NCI-H446 treated with DMSO at 0.1 percent for 48 hours (cell line): Measurements from ENCODE around the gene ZNF514.
"Not testable (repeated sequence)": the region's sequence is repeated elsewhere in the genome, so short reads cannot be mapped to it uniquely, and the experiment has no call there.

ENCODE experiments used
- DNase-seq: peaks from one replicate; lab custom pipeline; 2025; lab: John Stamatoyannopoulos, UW

The ZNF514 gene

DNA sequence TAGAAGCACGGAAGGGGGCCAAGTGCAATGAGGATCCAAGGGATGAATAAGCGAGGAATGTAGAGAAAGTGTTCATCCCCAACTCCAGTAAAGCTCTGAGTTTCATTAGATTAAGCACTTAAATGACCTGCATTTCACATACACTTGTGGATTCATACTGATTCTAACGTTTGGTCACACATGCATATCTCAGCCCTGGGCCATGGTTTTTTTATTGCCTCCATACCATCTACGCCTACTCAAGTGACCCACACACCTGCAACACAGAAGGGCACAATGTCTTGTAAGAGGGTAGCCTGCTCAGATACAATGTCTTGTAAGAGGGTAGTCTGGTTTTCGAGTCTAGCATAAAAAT is 37.5 kb downstream of the ZNF514 start:
- no peak for DNase-seq

DNA sequence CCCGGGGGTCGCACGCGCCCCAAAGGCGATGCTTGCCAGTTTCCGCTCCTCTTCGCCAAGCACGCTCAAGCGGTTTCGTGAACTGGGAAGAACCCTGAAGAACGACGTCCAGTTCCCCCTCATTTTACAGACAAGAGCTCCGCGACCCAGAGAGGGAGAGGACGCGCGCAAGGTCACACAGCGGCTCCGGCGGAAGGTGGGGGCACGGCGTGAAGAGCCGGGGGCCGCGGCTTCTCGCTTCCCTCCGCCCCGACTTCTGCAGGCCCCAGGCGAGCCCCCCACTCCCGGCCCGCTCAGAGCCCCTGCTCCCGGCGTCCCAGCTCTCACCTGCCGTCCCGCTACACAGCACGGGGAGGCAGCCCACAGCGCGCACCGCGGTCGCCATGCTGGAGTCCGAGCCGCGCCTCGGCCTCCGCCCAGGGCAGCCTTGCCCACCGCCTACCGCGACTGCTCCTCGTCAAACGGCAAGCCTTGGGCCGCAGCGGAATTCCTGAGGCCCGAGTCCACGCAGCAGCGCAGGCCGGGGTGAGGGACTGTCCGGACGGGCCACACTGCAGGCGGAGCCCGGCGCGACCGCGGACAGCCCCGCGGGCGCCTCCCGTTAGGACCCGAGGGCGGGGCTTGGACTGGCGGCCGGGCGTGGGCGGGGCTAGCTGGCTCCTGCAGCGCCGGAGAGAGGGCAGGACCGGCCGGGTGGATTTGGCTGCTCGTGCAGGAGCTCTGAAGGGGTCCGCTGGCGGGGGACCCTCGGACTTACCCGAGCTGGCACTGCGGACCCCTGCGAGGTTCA is 38.0 kb downstream of the ZNF514 start, which contains the start of gene MRPS5:
Gene MRPS5, minus strand, starts transcription at position 402 of the 790 bp plus-strand sequence. Its CDS starts 17 bp downstream, at position 385.
- DNase-seq: peak; percentile 24

DNA sequence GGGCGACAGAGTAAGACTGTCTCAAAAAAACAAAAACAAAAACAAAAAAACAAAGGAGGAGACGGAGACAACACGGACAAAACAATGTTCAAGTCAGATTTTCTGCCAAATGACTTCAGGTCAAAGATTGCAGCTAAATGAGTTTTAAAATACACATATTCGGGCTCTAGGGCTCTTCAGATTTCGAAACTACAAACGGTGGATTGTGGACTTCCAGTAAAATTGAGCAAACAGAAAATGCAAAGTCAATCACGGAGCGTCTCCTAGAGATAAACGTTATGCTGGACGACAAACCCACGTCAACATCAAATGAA is 38.6 kb downstream of the ZNF514 start:
- no peak for DNase-seq

DNA sequence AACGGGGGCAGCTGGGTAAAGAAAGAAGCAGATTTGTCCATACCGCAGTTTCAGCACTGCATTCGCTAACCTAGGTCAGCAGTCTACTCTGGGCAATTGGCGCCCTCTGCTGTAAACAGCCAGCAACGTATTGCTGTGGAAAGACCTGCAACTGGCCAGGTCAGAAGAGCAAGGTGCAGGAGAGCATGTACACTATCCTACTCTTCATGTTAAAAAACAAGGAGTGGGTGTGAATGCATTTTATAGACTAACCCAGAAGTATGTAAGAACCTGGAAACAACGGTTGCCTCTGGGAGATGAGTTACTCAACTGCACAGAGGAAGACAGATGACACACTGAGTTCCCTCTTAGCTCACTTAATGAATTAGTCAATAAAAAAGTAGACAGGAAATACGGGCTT is 44.2 kb downstream of the ZNF514 start:
- DNase-seq: peak; percentile 2

DNA sequence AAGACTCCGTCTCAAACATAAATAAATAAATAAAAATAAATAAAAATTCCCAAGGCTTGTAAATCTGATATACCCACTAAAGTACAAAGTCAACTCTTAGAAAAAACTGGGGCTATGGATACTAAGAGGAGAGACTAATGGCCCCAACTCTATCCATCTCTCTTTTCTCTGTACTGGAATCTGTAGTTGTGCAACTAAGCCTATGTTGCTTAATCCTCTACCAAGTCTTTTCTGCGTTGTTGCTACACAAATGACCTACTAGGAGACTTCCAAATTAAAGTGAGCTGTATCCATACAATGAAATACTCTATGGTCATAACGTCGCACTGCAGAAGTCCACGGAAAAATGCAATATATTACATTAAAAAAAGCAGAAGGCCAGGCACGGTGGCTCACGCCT is 46.2 kb downstream of the ZNF514 start:
- DNase-seq: no peak

DNA sequence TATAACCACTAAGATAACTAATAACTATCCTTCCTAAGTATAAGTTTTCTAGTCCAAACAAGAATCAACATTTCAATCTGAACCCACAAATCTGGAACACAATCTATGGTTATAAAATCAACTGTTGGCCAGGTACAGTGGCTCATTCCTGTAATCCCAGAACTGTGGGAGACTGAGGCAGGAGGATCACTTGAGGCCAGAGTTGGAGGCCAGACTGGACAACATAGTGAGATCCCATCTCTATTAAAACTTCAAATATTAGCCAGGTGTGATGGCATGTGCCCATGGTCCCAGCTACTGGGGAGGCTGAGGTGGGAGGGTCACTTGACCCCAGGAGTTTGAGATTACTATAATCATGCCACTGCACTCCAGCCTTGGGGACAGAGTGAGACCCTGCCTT is 49.3 kb downstream of the ZNF514 start:
- DNase-seq: no peak

DNA sequence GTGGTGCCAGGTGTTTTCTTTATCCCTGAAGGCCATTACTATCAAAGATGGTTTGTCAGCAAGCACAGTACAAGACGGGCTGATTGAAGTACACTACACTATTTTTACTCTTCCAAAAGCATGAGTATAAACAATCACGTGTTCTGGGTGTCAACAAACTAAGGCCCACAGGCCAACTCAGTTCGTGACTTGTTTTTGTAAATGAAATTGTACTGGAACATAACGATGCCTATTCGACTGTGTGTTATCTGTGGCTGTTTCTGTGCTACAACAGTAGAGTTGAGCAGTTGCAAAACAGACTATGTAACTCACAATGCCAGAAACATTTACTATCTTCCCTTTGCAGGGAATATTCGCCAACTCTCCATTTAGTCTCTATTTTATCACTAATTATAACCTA is 50.4 kb downstream of the ZNF514 start:
- DNase-seq: no peak

DNA sequence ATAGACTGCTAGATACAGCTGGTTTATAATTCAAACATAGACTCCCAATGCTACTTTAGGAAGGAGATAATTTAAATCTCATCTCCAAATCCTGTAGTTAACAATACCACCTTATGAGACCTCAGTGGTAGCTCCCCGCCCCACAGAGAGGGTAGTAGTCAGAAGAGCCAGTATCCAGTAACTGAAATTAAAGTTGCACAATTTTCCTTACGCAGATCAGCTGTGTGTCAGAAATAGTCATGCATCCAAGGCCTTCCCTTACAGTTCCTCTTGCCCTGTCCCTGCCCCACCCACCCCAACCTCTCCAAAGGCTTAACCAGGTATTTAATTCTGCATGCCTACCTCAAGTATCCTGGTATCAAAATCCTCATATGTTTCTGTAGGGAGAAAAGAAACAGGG is 53.6 kb downstream of the ZNF514 start:
- DNase-seq: no peak

DNA sequence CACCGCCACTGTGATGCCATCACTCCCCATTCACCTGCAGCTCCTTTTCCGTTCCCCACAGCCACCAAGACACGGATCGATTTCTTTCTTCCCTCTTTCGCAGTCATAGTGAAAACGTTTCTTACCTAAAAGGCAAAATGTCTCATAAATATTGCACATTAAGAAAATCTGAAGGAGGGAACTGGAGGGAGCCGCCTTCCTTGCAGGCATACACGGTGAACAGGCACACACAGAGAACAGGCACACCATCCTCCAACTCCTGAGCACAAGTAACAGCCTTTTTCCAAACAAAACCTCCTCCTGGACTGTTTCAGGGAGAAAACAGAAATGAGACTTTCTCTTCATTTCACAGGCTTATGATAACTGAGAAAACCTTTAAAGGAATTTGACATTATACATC is 55.0 kb downstream of the ZNF514 start:
- no peak for DNase-seq

DNA sequence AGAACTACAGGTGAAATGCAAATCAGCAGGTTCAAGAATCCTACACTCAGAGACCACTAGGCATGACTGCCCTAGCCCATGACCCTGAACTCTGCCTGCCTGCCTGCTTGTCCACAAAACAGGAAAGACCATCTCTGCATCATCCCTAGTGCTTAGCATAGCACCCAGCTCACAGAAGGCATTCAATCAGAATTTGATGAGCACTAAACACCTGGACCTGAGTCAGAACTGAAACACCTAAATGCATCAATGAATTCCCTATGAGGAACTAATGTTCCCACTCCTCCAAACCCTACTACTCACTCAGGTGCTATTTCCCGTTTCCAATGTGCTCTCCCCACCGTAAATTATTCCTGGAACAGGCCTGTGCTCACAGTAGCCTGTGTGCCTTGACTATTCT is 59.7 kb downstream of the ZNF514 start:
- no peak for DNase-seq

DNA sequence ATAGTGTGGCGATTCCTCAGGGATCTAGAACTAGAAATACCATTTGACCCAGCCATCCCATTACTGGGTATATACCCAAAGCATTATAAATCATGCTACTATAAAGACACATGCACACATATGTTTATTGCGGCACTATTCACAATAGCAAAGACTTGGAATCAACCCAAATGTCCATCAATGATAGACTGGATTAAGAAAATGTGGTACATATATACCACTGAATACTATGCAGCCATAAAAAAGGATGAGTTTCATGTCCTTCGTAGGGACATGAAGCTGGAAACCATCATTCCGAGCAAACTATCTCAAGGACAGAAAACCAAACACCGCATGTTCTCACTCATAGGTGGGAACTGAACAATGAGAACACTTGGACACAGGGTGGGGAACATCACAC is 61.4 kb downstream of the ZNF514 start:
- not testable (repeated sequence) for DNase-seq
